ENCODE results near the gene DGCR6L.

- TF ChIP-seq HMGXB4 (CRISPR knock-in tag; IDR thresholded peaks at IDR 0.05; ENCODE audit: borderline replicate concordance) (no peak), POLR2A (IDR thresholded peaks at IDR 0.05; ENCODE audit: low read length) (no peak), BHLHE40 (IDR thresholded peaks at IDR 0.05; ENCODE audit: low read depth, low read length) (no peak), USF2 (IDR thresholded peaks at IDR 0.05) (no peak)
These were observed 2.9 kb downstream of the DGCR6L start for GRCh38 chr22:20316844-20317401.
